Limb (tissue), 2 donors: ENCODE results near the gene ATP5ME.
"Not testable (repeated sequence)": the region's sequence is repeated elsewhere in the genome, so short reads cannot be mapped to it uniquely, and the experiment has no call there.

Source experiments
- DNase-seq, 2 donors: peaks; one replicate each; pipeline ENCODE4 v3.0.0-alpha.2; 2016; ENCODE audit errors: extremely low spot score in 2 of 2

Gene ATP5ME

GRCh38 chr4:705278-706082 lies 31.4 kb upstream of the ATP5ME start, which contains the start of gene PCGF3:
PCGF3 (plus strand) TSS chr4:705832; CDS start chr4:733681, 27,849 bp downstream.
- DNase-seq, result peak; percentile 94 to 100

GRCh38 chr4:704971-705277 lies 30.8 kb upstream of the ATP5ME start:
- DNase-seq, result no peak

- DNase-seq, result peak in 1 of 2 donors; percentile 59
Observed at GRCh38 chr4:704198-704891, 30.3 kb upstream of the ATP5ME start.

- no peak for DNase-seq
Observed at GRCh38 chr4:703336-704197, 29.5 kb upstream of the ATP5ME start.

- peak in 1 of 2 donors; percentile 20 for DNase-seq
Observed at GRCh38 chr4:702618-703048, 28.6 kb upstream of the ATP5ME start.

GRCh38 chr4:700587-701264 lies 26.6 kb upstream of the ATP5ME start:
- peak in 1 of 2 donors; percentile 21 for DNase-seq

- peak in 1 of 2 donors; percentile 13 for DNase-seq
Observed at GRCh38 chr4:699816-700580, 25.9 kb upstream of the ATP5ME start.

GRCh38 chr4:694341-694940 lies 20.4 kb upstream of the ATP5ME start:
- DNase-seq, result not testable (repeated sequence)

GRCh38 chr4:692771-693554 lies 18.9 kb upstream of the ATP5ME start:
- DNase-seq, result no peak

- DNase-seq, result peak in 1 of 2 donors; percentile 23
Observed at GRCh38 chr4:689723-690122, 15.6 kb upstream of the ATP5ME start.

GRCh38 chr4:688854-689681 lies 15.0 kb upstream of the ATP5ME start, which contains the start of gene SLC49A3:
SLC49A3 (minus strand) TSS chr4:689151; CDS start chr4:689127, 24 bp downstream.
- DNase-seq, result peak in 1 of 2 donors; percentile 52

GRCh38 chr4:687971-688853 lies 14.1 kb upstream of the ATP5ME start:
- no peak for DNase-seq

- DNase-seq, result no peak
Observed at GRCh38 chr4:687048-687970, 13.2 kb upstream of the ATP5ME start.

- DNase-seq, result no peak
Observed at GRCh38 chr4:686413-687040, 12.5 kb upstream of the ATP5ME start.

GRCh38 chr4:685679-686412 lies 11.8 kb upstream of the ATP5ME start:
- no peak for DNase-seq
